HG02981 (cell line): ENCODE data around the gene C20orf204.

ENCODE experiments used
- ATAC-seq: cut with Tn5 transposase; IDR thresholded peaks from one replicate; pipeline ENCODE4 v1.9.1; 2021; ENCODE audit warnings: mild to moderate bottlenecking, moderate library complexity; ENCODE audit not compliant: unreplicated experiment

Gene C20orf204

GRCh38 chr20:64041040-64041780 is 5.2 kb downstream of the C20orf204 start:
- ATAC-seq: no peak

- ATAC-seq: no peak
These were observed 5.7 kb downstream of the C20orf204 start for GRCh38 chr20:64041781-64042053.

GRCh38 chr20:64042054-64042781 is 6.2 kb downstream of the C20orf204 start:
- no peak for ATAC-seq

- ATAC-seq: no peak
These were observed 7.8 kb downstream of the C20orf204 start for GRCh38 chr20:64043768-64044167.

GRCh38 chr20:64044484-64045247 is 8.7 kb downstream of the C20orf204 start:
- ATAC-seq: no peak

GRCh38 chr20:64045346-64046011 is 9.5 kb downstream of the C20orf204 start:
- no peak for ATAC-seq

- ATAC-seq: no peak
These were observed 11.0 kb downstream of the C20orf204 start for GRCh38 chr20:64047046-64047389.

GRCh38 chr20:64047968-64048401 is 12.0 kb downstream of the C20orf204 start:
- ATAC-seq: no peak

GRCh38 chr20:64048402-64049044 is 12.5 kb downstream of the C20orf204 start:
- no peak for ATAC-seq

- no peak for ATAC-seq
These were observed 13.3 kb downstream of the C20orf204 start, which contains the start of gene SOX18 for GRCh38 chr20:64049060-64049877. Gene SOX18, minus strand, starts transcription at chr20:64049639. Its CDS starts 123 bp downstream, at chr20:64049516.

GRCh38 chr20:64049878-64050260 is 13.9 kb downstream of the C20orf204 start:
- ATAC-seq: no peak

GRCh38 chr20:64050261-64051032 is 14.5 kb downstream of the C20orf204 start:
- no peak for ATAC-seq

- ATAC-seq: no peak
These were observed 15.1 kb downstream of the C20orf204 start for GRCh38 chr20:64051033-64051452.

GRCh38 chr20:64051561-64052325 is 15.8 kb downstream of the C20orf204 start:
- no peak for ATAC-seq

- ATAC-seq: no peak
These were observed 16.3 kb downstream of the C20orf204 start for GRCh38 chr20:64052326-64052722.

- ATAC-seq: no peak
These were observed 17.2 kb downstream of the C20orf204 start for GRCh38 chr20:64052987-64053840.

- ATAC-seq: no peak
These were observed 18.1 kb downstream of the C20orf204 start for GRCh38 chr20:64053841-64054661.
